Body of pancreas (tissue), 4 donors: ENCODE measurements around the gene ZNF334.

Experiments
- CTCF ChIP-seq, 7 experiments: fragments of 450-650 bp in 4 of 7; fragments of 200-600 bp in 3 of 7; sonication (generic) in 3 of 7; IDR thresholded peaks; one replicate each; pipeline ENCODE4 v1.5.1; 2016 to 2019; ENCODE audit warnings: antibody characterized with exemption in 7 of 7
- POLR2A ChIP-seq, 3 donors: fragments of 450-650 bp; IDR thresholded peaks; one replicate each; pipeline ENCODE4 v1.6.1; 2016; ENCODE audit warnings: antibody characterized with exemption in 3 of 3, mild to moderate bottlenecking in 2 of 3

- TF ChIP-seq CTCF (IDR thresholded peaks at IDR 0.05) = no peak
- TF ChIP-seq POLR2A (IDR thresholded peaks at IDR 0.05) = no peak
Observed at GRCh38 chr20:46555370-46555956, 42.1 kb upstream of the ZNF334 start.
